ENCODE measurements around the gene CLDN24.

- TF ChIP-seq, protein P1, sequence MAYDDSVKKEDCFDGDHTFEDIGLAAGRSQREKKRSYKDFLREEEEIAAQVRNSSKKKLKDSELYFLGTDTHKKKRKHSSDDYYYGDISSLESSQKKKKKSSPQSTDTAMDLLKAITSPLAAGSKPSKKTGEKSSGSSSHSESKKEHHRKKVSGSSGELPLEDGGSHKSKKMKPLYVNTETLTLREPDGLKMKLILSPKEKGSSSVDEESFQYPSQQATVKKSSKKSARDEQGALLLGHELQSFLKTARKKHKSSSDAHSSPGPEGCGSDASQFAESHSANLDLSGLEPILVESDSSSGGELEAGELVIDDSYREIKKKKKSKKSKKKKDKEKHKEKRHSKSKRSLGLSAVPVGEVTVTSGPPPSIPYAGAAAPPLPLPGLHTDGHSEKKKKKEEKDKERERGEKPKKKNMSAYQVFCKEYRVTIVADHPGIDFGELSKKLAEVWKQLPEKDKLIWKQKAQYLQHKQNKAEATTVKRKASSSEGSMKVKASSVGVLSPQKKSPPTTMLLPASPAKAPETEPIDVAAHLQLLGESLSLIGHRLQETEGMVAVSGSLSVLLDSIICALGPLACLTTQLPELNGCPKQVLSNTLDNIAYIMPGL (CRISPR knock-in tag; IDR thresholded peaks at IDR 0.05): no peak
- TF ChIP-seq ATF3 (CRISPR knock-in tag; conservative IDR thresholded peaks at IDR 0.05): no peak
- no peak for TF ChIP-seq GABPB1 (CRISPR knock-in tag; IDR thresholded peaks at IDR 0.05)
- TF ChIP-seq TEAD4 (CRISPR knock-in tag; IDR thresholded peaks at IDR 0.05): no peak
Observed at GRCh38 chr4:183353557-183353956, 31.3 kb upstream of the CLDN24 start.
